Measurements from ENCODE around the gene GBGT1. TPM values are rescaled to one million over a fixed set of nuclear protein-coding genes. Genes with fewer than 3 reads are reported as not detected.

GBGT1 gene
- polyA plus RNA-seq, 1 of the 3 experiments (the other 2 are of a cell fraction): 0.51 TPM

DNA sequence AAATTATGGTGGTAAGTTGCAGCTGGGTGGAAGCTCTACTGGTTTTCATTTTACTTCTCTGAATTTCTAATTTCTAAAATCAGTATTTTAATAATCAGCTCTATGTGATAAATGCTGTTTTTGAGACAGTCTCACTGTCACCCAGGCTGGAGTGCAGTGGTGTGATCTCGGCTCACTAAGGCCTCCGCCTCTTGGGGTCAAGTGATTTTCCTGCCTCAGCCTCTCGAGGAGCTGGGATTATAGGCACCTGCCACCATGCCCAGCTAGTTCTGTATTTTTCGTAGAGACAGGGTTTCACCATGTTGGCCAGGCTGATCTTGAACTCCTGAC, 41.1 kb downstream of the GBGT1 start (continued):
- TF ChIP-seq TEAD4 (IDR thresholded peaks at IDR 0.05; ENCODE audit: borderline replicate concordance, insufficient read depth) (no peak), GATA2 (CRISPR knock-in tag; IDR thresholded peaks at IDR 0.05) (no peak)
- TF ChIP-seq, protein P1, sequence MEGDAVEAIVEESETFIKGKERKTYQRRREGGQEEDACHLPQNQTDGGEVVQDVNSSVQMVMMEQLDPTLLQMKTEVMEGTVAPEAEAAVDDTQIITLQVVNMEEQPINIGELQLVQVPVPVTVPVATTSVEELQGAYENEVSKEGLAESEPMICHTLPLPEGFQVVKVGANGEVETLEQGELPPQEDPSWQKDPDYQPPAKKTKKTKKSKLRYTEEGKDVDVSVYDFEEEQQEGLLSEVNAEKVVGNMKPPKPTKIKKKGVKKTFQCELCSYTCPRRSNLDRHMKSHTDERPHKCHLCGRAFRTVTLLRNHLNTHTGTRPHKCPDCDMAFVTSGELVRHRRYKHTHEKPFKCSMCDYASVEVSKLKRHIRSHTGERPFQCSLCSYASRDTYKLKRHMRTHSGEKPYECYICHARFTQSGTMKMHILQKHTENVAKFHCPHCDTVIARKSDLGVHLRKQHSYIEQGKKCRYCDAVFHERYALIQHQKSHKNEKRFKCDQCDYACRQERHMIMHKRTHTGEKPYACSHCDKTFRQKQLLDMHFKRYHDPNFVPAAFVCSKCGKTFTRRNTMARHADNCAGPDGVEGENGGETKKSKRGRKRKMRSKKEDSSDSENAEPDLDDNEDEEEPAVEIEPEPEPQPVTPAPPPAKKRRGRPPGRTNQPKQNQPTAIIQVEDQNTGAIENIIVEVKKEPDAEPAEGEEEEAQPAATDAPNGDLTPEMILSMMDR (IDR thresholded peaks at IDR 0.05): no peak
- TF ChIP-seq, protein P2, sequence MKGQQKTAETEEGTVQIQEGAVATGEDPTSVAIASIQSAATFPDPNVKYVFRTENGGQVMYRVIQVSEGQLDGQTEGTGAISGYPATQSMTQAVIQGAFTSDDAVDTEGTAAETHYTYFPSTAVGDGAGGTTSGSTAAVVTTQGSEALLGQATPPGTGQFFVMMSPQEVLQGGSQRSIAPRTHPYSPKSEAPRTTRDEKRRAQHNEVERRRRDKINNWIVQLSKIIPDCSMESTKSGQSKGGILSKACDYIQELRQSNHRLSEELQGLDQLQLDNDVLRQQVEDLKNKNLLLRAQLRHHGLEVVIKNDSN (IDR thresholded peaks at IDR 0.05; ENCODE audit: borderline replicate concordance, low read depth): no peak
- TF ChIP-seq, protein P3, sequence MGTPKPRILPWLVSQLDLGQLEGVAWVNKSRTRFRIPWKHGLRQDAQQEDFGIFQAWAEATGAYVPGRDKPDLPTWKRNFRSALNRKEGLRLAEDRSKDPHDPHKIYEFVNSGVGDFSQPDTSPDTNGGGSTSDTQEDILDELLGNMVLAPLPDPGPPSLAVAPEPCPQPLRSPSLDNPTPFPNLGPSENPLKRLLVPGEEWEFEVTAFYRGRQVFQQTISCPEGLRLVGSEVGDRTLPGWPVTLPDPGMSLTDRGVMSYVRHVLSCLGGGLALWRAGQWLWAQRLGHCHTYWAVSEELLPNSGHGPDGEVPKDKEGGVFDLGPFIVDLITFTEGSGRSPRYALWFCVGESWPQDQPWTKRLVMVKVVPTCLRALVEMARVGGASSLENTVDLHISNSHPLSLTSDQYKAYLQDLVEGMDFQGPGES (IDR thresholded peaks at IDR 0.05; ENCODE audit: low read depth, low read length): no peak

DNA sequence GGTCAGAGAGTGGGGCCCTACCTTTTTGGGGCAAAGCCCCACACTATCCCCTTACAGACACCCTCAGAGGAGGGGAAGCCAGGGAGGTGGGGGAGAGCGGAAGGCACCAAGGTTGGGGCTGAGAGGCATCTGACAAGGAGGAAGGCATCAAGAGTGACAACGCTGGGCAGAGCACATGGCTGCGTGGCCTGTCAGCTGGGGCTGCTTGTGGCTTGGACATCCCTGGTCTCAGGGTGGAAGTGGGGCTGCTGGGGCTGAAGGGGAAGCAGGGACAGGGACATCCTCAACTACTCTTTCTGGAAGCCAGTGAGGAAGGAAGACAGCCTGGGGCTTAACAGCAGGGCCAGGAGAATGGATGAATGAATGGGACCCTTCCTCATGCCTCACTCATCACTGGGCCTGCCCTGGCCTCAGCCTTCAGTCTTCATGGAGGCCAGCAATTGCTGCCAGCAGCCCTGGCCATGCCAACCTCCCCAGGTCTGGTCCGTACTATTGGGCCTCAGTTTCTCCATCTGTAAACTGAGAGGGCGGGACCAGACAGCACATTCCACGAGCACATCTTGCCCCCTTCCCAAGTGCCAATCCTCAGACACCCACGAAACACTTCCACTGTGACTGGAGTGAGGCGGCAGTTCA, 41.7 kb downstream of the GBGT1 start:
- Histone ChIP-seq H4K20me1 (ENCODE audit: insufficient read depth) (peaks cover 42% of the 10 kb centered on the region), H3K79me2 (ENCODE audit: insufficient read depth) (peaks cover 17% of the 10 kb centered on the region), H3K4me1 (ENCODE audit: control insufficient read depth in 1 of 2, insufficient read depth in 2 of 2, low read depth in 1 of 2, low read length in 1 of 2) (peaks cover 20 to 65% of the 10 kb centered on the region in 2 experiments), H3K9me2 (no peaks in the 10 kb centered on the region), H3F3A (replicated peaks; ENCODE audit: insufficient read depth) (peaks cover 19% of the 10 kb centered on the region), H3K9me3 (no peaks in the 10 kb centered on the region), H3K27me3 (ENCODE audit: insufficient read depth) (no peaks in the 10 kb centered on the region), H3K36me3 (replicated peaks in 1 of 2; ENCODE audit: control insufficient read depth in 1 of 2, insufficient read depth in 2 of 2, low read length in 1 of 2) (no peaks in the 10 kb centered on the region), H3K4me3 (ENCODE audit: low read depth in 2 of 2, low read length in 1 of 2) (no peak overlapping the region), H3K9ac (no peak overlapping the region), H3K4me2 (no peak overlapping the region), H2AFZ (ENCODE audit: low read depth) (no peak overlapping the region), H3K27ac (ENCODE audit: low read depth in 2 of 2, low read length in 1 of 2) (peak overlapping the region in 1 of 2 experiments; percentile 3; a peak in 1 of 4 replicates)
- POLR2A ChIA-PET: interaction anchor here (1.4 to 1.5 kb wide), 2 partner anchors 8 to 25 kb away, joined by 5 to 6 read pairs; no protein-coding TSS in a partner anchor
- CTCF ChIA-PET: interaction anchor here (1.2 to 30.3 kb wide), 2 partner anchors 25 to 661 kb away, joined by 3 to 810 read pairs; no protein-coding TSS in a partner anchor
- no peak for DNase-seq
- WGBS (ENCODE audit: low lambda C conversion rate): 90% methylated on average over 7 of the region's 8 CpGs
- TF ChIP-seq MEF2A (IDR thresholded peaks at IDR 0.05; ENCODE audit: borderline replicate concordance, low read depth) (no peak), FOXM1 (IDR thresholded peaks at IDR 0.05; ENCODE audit: low read depth) (no peak), FOSL2 (IDR thresholded peaks at IDR 0.05; ENCODE audit: borderline replicate concordance, low read depth) (no peak), RFX5 (IDR thresholded peaks at IDR 0.05; ENCODE audit: low read length) (no peak), EP300 (IDR thresholded peaks at IDR 0.05; ENCODE audit: borderline replicate concordance in 1 of 2, low read depth in 1 of 2, low read length in 1 of 2) (no peak), SMC3 (IDR thresholded peaks at IDR 0.05; ENCODE audit: low read depth, low read length) (no peak), GATA2 (CRISPR knock-in tag; IDR thresholded peaks at IDR 0.05) (no peak), MXI1 (IDR thresholded peaks at IDR 0.05; ENCODE audit: low read depth, low read length) (no peak), RAD21 (IDR thresholded peaks at IDR 0.05; ENCODE audit: low read length) (no peak), YY1 (IDR thresholded peaks at IDR 0.05; ENCODE audit: low read depth) (no peak), EZH2phosphoT487 (IDR thresholded peaks at IDR 0.05; ENCODE audit: borderline replicate concordance, low read depth) (no peak), TAF1 (IDR thresholded peaks at IDR 0.05; ENCODE audit: borderline replicate concordance, low read depth, low read length) (no peak)
- TF ChIP-seq, protein P1 (IDR thresholded peaks at IDR 0.05): no peak
- TF ChIP-seq, protein P4, sequence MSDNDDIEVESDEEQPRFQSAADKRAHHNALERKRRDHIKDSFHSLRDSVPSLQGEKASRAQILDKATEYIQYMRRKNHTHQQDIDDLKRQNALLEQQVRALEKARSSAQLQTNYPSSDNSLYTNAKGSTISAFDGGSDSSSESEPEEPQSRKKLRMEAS (IDR thresholded peaks at IDR 0.05; ENCODE audit: low read depth): no peak
- TF ChIP-seq, protein P3 (IDR thresholded peaks at IDR 0.05; ENCODE audit: low read depth, low read length): no peak
- TF ChIP-seq, protein P5, sequence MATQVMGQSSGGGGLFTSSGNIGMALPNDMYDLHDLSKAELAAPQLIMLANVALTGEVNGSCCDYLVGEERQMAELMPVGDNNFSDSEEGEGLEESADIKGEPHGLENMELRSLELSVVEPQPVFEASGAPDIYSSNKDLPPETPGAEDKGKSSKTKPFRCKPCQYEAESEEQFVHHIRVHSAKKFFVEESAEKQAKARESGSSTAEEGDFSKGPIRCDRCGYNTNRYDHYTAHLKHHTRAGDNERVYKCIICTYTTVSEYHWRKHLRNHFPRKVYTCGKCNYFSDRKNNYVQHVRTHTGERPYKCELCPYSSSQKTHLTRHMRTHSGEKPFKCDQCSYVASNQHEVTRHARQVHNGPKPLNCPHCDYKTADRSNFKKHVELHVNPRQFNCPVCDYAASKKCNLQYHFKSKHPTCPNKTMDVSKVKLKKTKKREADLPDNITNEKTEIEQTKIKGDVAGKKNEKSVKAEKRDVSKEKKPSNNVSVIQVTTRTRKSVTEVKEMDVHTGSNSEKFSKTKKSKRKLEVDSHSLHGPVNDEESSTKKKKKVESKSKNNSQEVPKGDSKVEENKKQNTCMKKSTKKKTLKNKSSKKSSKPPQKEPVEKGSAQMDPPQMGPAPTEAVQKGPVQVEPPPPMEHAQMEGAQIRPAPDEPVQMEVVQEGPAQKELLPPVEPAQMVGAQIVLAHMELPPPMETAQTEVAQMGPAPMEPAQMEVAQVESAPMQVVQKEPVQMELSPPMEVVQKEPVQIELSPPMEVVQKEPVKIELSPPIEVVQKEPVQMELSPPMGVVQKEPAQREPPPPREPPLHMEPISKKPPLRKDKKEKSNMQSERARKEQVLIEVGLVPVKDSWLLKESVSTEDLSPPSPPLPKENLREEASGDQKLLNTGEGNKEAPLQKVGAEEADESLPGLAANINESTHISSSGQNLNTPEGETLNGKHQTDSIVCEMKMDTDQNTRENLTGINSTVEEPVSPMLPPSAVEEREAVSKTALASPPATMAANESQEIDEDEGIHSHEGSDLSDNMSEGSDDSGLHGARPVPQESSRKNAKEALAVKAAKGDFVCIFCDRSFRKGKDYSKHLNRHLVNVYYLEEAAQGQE (IDR thresholded peaks at IDR 0.05; ENCODE audit: low read depth, low read length): no peak
